DND-41 (cell line): Measurements from ENCODE around the gene RTF2.

Experiments used
- ATAC-seq: fragments of 200-7000 bp; cut with Tn5 transposase; 3 replicates; pipeline ENCODE4 v1.9.1; 2021; ENCODE audit warnings: low read depth; ENCODE audit not compliant: insufficient read depth
- DNase-seq: peaks from one replicate; pipeline ENCODE4 v3.0.0-alpha.2; 2020
- H2AFZ ChIP-seq: 2 replicates; pipeline ENCODE4 v1.6.0; 2012; ENCODE audit warnings: low read depth, low read length
- H3K27ac ChIP-seq: 2 replicates; pipeline ENCODE4 v1.5.1; 2012; ENCODE audit warnings: low read length, inconsistent platforms
- H3K27me3 ChIP-seq: fragments of 200-600 bp; sonication (generic); 2 replicates; pipeline ENCODE4 v1.6.0; 2012; ENCODE audit warnings: low read length, mild to moderate bottlenecking, inconsistent platforms; ENCODE audit not compliant: insufficient read depth, poor library complexity
- H3K36me3 ChIP-seq: 2 replicates; pipeline ENCODE4 v1.5.1; 2012; ENCODE audit warnings: low read length, inconsistent platforms; ENCODE audit not compliant: insufficient read depth
- H3K4me1 ChIP-seq: 2 replicates; pipeline ENCODE4 v1.5.1; 2012; ENCODE audit warnings: mild to moderate bottlenecking, low read length; ENCODE audit not compliant: insufficient read depth
- H3K4me2 ChIP-seq: 2 replicates; pipeline ENCODE4 v1.6.0; 2012; ENCODE audit warnings: mild to moderate bottlenecking, moderate library complexity, low read length, inconsistent platforms; ENCODE audit not compliant: insufficient read depth
- H3K4me3 ChIP-seq, 2 experiments: fragments of 200-600 bp in 1 of 2; shearing (Covaris generic) in 1 of 2; 2 replicates each; pipeline ENCODE4 v1.5.1; 2012 to 2016; ENCODE audit warnings: inconsistent platforms in 2 of 2, low read length in 2 of 2, mild to moderate bottlenecking in 2 of 2, low read depth in 1 of 2, moderate library complexity in 1 of 2
- H3K79me2 ChIP-seq: 2 replicates; pipeline ENCODE4 v1.6.0; 2012; ENCODE audit warnings: low read length, inconsistent platforms; ENCODE audit not compliant: insufficient read depth
- H3K9ac ChIP-seq: 2 replicates; pipeline ENCODE4 v1.6.0; 2012; ENCODE audit warnings: low read depth, mild to moderate bottlenecking, inconsistent platforms, low read length, moderate library complexity
- H3K9me3 ChIP-seq: 2 replicates; pipeline ENCODE4 v1.5.1; 2012; ENCODE audit warnings: low read length, moderate library complexity, mild to moderate bottlenecking, inconsistent platforms; ENCODE audit not compliant: insufficient read depth, severe bottlenecking
- H4K20me1 ChIP-seq: 2 replicates; pipeline ENCODE4 v1.6.0; 2012; ENCODE audit warnings: low read length; ENCODE audit not compliant: insufficient read depth
- CTCF ChIP-seq: IDR thresholded peaks from 2 replicates; pipeline ENCODE4 v1.5.1; 2012; ENCODE audit warnings: borderline replicate concordance, low read length, moderate library complexity, mild to moderate bottlenecking; ENCODE audit not compliant: poor library complexity, severe bottlenecking; ENCODE audit errors: extremely low read depth
- EZH2 ChIP-seq: IDR thresholded peaks from 3 replicates; pipeline ENCODE4 v1.6.1; 2012; ENCODE audit warnings: borderline replicate concordance, low read depth, mild to moderate bottlenecking, moderate library complexity, low read length, inconsistent platforms; ENCODE audit not compliant: severe bottlenecking

RTF2 gene

GRCh38 chr20:56468316-56469076 is at the start of gene RTF2:
Gene RTF2 (plus strand): TSS chr20:56468627. CDS start chr20:56468698, 71 bp downstream.
- Histone ChIP-seq H3K9ac (peak within 1 kb of the TSS; percentile 74), H4K20me1 (peaks cover 5% of the 10 kb centered on the region; the same call in 1 of the 2 replicates), H3K27ac (peak within 1 kb of the TSS; percentile 85), H3K4me2 (peak within 1 kb of the TSS; percentile 97), H3K27me3 (no peaks in the 10 kb centered on the region), H2AFZ (peak within 1 kb of the TSS; percentile 95), H3K4me3 (peak within 1 kb of the TSS; percentile 86 to 96), H3K79me2 (peaks cover 37% of the 10 kb centered on the region), H3K36me3 (peaks cover 16% of the 10 kb centered on the region), H3K4me1 (peaks cover 31% of the 10 kb centered on the region), H3K9me3 (no peaks in the 10 kb centered on the region)
- ATAC-seq (peak; percentile 98), DNase-seq (peak; percentile 96)
- no peak for TF ChIP-seq EZH2
- no peak for TF ChIP-seq CTCF

GRCh38 chr20:56420028-56420427 is 48.4 kb upstream of the RTF2 start:
- Histone ChIP-seq H3K4me3 (no peak overlapping the region), H3K27ac (no peak overlapping the region), H3K79me2 (no peaks in the 10 kb centered on the region), H3K9ac (no peak overlapping the region), H3K4me2 (no peak overlapping the region), H2AFZ (no peak overlapping the region), H4K20me1 (no peaks in the 10 kb centered on the region; the same call in 1 of the 2 replicates), H3K9me3 (no peaks in the 10 kb centered on the region), H3K27me3 (no peaks in the 10 kb centered on the region), H3K4me1 (no peaks in the 10 kb centered on the region), H3K36me3 (no peaks in the 10 kb centered on the region)
- no peak for ATAC-seq
- no peak for DNase-seq
- TF ChIP-seq EZH2 (no peak), CTCF (no peak)

GRCh38 chr20:56420940-56421688 is 47.3 kb upstream of the RTF2 start:
- no peaks in the 10 kb centered on the region for H3K79me2 ChIP-seq
- H3K4me1 ChIP-seq = no peaks in the 10 kb centered on the region
- H3K4me3 ChIP-seq = no peak overlapping the region
- H3K27me3 ChIP-seq = no peaks in the 10 kb centered on the region
- H2AFZ ChIP-seq = no peak overlapping the region
- H3K27ac ChIP-seq = no peak overlapping the region
- no peak overlapping the region for H3K9ac ChIP-seq
- ATAC-seq (no peak), DNase-seq (no peak)
- TF ChIP-seq EZH2 = no peak
- TF ChIP-seq CTCF = no peak
- H4K20me1 ChIP-seq = no peaks in the 10 kb centered on the region; the same call in 1 of the 2 replicates
- H3K36me3 ChIP-seq = no peaks in the 10 kb centered on the region
- no peaks in the 10 kb centered on the region for H3K9me3 ChIP-seq
- no peak overlapping the region for H3K4me2 ChIP-seq
